BLaER1 treated with 17β-estradiol and CSF1 and Interleukin-3, amounts not matched to agents 10 nM and 100 nM (cell line): Measurements from ENCODE around the gene SLCO3A1.
A peak's percentile ranks its signal among the peaks of the same experiment; 100 is the strongest.

Experiments used
- H3K27ac ChIP-seq, 11 experiments: shearing (Covaris generic); formaldehyde crosslinking; 2 replicates each; pipeline ENCODE4 v1.8.1; 2022
- H3K27me3 ChIP-seq, 11 experiments: shearing (Covaris generic); formaldehyde crosslinking; 2 replicates each; pipeline ENCODE4 v1.8.1; 2022
- H3K36me3 ChIP-seq, 11 experiments: shearing (Covaris generic); formaldehyde crosslinking; 2 replicates each; pipeline ENCODE4 v1.8.1; 2022
- H3K4me1 ChIP-seq, 10 experiments: shearing (Covaris generic); formaldehyde crosslinking; 2 replicates each; pipeline ENCODE4 v1.8.1; 2022
- H3K4me2 ChIP-seq, 11 experiments: shearing (Covaris generic); formaldehyde crosslinking; 2 replicates each; pipeline ENCODE4 v1.8.1; 2022
- H3K4me3 ChIP-seq, 10 experiments: shearing (Covaris generic); formaldehyde crosslinking; 2 replicates each; pipeline ENCODE4 v1.8.1; 2022
- H3K9ac ChIP-seq, 11 experiments: shearing (Covaris generic); formaldehyde crosslinking; 2 replicates each; pipeline ENCODE4 v1.8.1; 2022
- H3K9me3 ChIP-seq, 11 experiments: shearing (Covaris generic); formaldehyde crosslinking; replicated peaks in 1 of 11; 2 replicates each; pipeline ENCODE4 v1.8.1; 2022
- H4K20me1 ChIP-seq, 11 experiments: shearing (Covaris generic); formaldehyde crosslinking; 2 replicates each; pipeline ENCODE4 v1.8.1; 2022
- Cebpa-rat ChIP-seq, 11 experiments: shearing (Covaris generic); IDR thresholded peaks; 2 replicates each; pipeline ENCODE4 v1.8.1; 2022

The SLCO3A1 gene

GRCh38 chr15:91853511-91853947 is at the start of gene SLCO3A1:
Gene SLCO3A1, plus strand, starts transcription at chr15:91853708.
- Histone ChIP-seq H3K4me1 (peaks cover 54 to 74% (median 65%) of the 10 kb centered on the region in 10 experiments), H3K9me3 (peaks cover 0 to 5% (median 0%) of the 10 kb centered on the region in 11 experiments; a peak in 2 of 22 replicates), H3K27me3 (peaks cover 0 to 34% (median 20%) of the 10 kb centered on the region in 11 experiments; a peak in 15 of 22 replicates), H3K27ac (peak within 1 kb of the TSS; percentile 79 to 97 (median 86)), H3K4me3 (peak within 1 kb of the TSS; percentile 71 to 84 (median 78)), H4K20me1 (peaks cover 14 to 47% (median 36%) of the 10 kb centered on the region in 11 experiments; a peak in 21 of 22 replicates), H3K9ac (peak within 1 kb of the TSS; percentile 81 to 97 (median 89)), H3K36me3 (peaks cover 0 to 2% (median 0%) of the 10 kb centered on the region in 11 experiments; a peak in 1 of 22 replicates), H3K4me2 (peak within 1 kb of the TSS; percentile 91 to 100 (median 97))
- no peak for TF ChIP-seq Cebpa-rat (IDR thresholded peaks at IDR 0.05)

GRCh38 chr15:91807122-91807521 is 46.4 kb upstream of the SLCO3A1 start:
- no peaks in the 10 kb centered on the region for H4K20me1 ChIP-seq
- no peak overlapping the region for H3K4me3 ChIP-seq
- no peaks in the 10 kb centered on the region for H3K27me3 ChIP-seq
- H3K9ac ChIP-seq = no peak overlapping the region
- H3K4me1 ChIP-seq = no peaks in the 10 kb centered on the region
- H3K36me3 ChIP-seq = no peaks in the 10 kb centered on the region
- H3K27ac ChIP-seq = no peak overlapping the region
- peaks cover 0 to 12% (median 3%) of the 10 kb centered on the region in 11 experiments; a peak in 6 of 22 replicates for H3K9me3 ChIP-seq
- no peak overlapping the region for H3K4me2 ChIP-seq
- TF ChIP-seq Cebpa-rat (IDR thresholded peaks at IDR 0.05) = no peak

- Histone ChIP-seq H4K20me1 (no peaks in the 10 kb centered on the region), H3K9ac (no peak overlapping the region), H3K4me3 (no peak overlapping the region), H3K27me3 (no peaks in the 10 kb centered on the region), H3K27ac (no peak overlapping the region), H3K4me1 (no peaks in the 10 kb centered on the region), H3K9me3 (peaks cover 15 to 49% (median 24%) of the 10 kb centered on the region in 11 experiments), H3K4me2 (no peak overlapping the region), H3K36me3 (no peaks in the 10 kb centered on the region; a peak in 1 of 22 replicates)
- no peak for TF ChIP-seq Cebpa-rat (IDR thresholded peaks at IDR 0.05)
Observed at GRCh38 chr15:91813924-91814323, 39.6 kb upstream of the SLCO3A1 start.

- H3K27me3 ChIP-seq = no peaks in the 10 kb centered on the region
- H3K4me3 ChIP-seq = no peak overlapping the region
- no peaks in the 10 kb centered on the region for H4K20me1 ChIP-seq
- no peak for TF ChIP-seq Cebpa-rat (IDR thresholded peaks at IDR 0.05)
- H3K4me2 ChIP-seq = no peak overlapping the region
- H3K27ac ChIP-seq = no peak overlapping the region
- H3K9me3 ChIP-seq = peaks cover 15 to 42% (median 23%) of the 10 kb centered on the region in 11 experiments
- no peaks in the 10 kb centered on the region for H3K4me1 ChIP-seq
- no peaks in the 10 kb centered on the region; a peak in 1 of 22 replicates for H3K36me3 ChIP-seq
- no peak overlapping the region for H3K9ac ChIP-seq
Observed at GRCh38 chr15:91816942-91817341, 36.6 kb upstream of the SLCO3A1 start.

- no peaks in the 10 kb centered on the region for H3K9me3 ChIP-seq
- H4K20me1 ChIP-seq = no peaks in the 10 kb centered on the region
- no peak overlapping the region for H3K9ac ChIP-seq
- H3K4me2 ChIP-seq = no peak overlapping the region
- no peak for TF ChIP-seq Cebpa-rat (IDR thresholded peaks at IDR 0.05)
- no peak overlapping the region for H3K4me3 ChIP-seq
- H3K36me3 ChIP-seq = no peaks in the 10 kb centered on the region
- no peaks in the 10 kb centered on the region for H3K27me3 ChIP-seq
- no peak overlapping the region for H3K27ac ChIP-seq
- H3K4me1 ChIP-seq = no peaks in the 10 kb centered on the region
Observed at GRCh38 chr15:91821458-91821857, 32.0 kb upstream of the SLCO3A1 start.

GRCh38 chr15:91824256-91824655 is 29.3 kb upstream of the SLCO3A1 start:
- Histone ChIP-seq H3K9me3 (no peaks in the 10 kb centered on the region), H3K27ac (no peak overlapping the region), H3K27me3 (no peaks in the 10 kb centered on the region), H3K4me1 (no peaks in the 10 kb centered on the region), H3K36me3 (no peaks in the 10 kb centered on the region), H3K4me3 (no peak overlapping the region), H4K20me1 (no peaks in the 10 kb centered on the region), H3K9ac (no peak overlapping the region), H3K4me2 (no peak overlapping the region)
- no peak for TF ChIP-seq Cebpa-rat (IDR thresholded peaks at IDR 0.05)

GRCh38 chr15:91826443-91826842 is 27.1 kb upstream of the SLCO3A1 start:
- no peak for TF ChIP-seq Cebpa-rat (IDR thresholded peaks at IDR 0.05)
- Histone ChIP-seq H3K9me3 (no peaks in the 10 kb centered on the region), H3K36me3 (no peaks in the 10 kb centered on the region), H3K27ac (no peak overlapping the region), H3K4me2 (no peak overlapping the region), H3K4me1 (no peaks in the 10 kb centered on the region), H3K27me3 (no peaks in the 10 kb centered on the region), H3K9ac (no peak overlapping the region), H4K20me1 (no peaks in the 10 kb centered on the region), H3K4me3 (no peak overlapping the region)

- Histone ChIP-seq H3K4me2 (no peak overlapping the region), H4K20me1 (no peaks in the 10 kb centered on the region), H3K9ac (no peak overlapping the region), H3K27ac (no peak overlapping the region), H3K27me3 (no peaks in the 10 kb centered on the region), H3K9me3 (peaks cover 0 to 11% (median 0%) of the 10 kb centered on the region in 11 experiments; a peak in 2 of 22 replicates), H3K36me3 (no peaks in the 10 kb centered on the region), H3K4me1 (no peaks in the 10 kb centered on the region), H3K4me3 (no peak overlapping the region)
- TF ChIP-seq Cebpa-rat (IDR thresholded peaks at IDR 0.05) = no peak
Observed at GRCh38 chr15:91833056-91833455, 20.5 kb upstream of the SLCO3A1 start.

GRCh38 chr15:91839867-91840266 is 13.6 kb upstream of the SLCO3A1 start:
- H3K27ac ChIP-seq = no peak overlapping the region
- H3K4me1 ChIP-seq = no peaks in the 10 kb centered on the region
- H4K20me1 ChIP-seq = no peaks in the 10 kb centered on the region
- TF ChIP-seq Cebpa-rat (IDR thresholded peaks at IDR 0.05) = no peak
- H3K9me3 ChIP-seq = peaks cover 0 to 9% (median 7%) of the 10 kb centered on the region in 11 experiments; a peak in 12 of 22 replicates
- no peak overlapping the region for H3K4me2 ChIP-seq
- no peaks in the 10 kb centered on the region for H3K36me3 ChIP-seq
- H3K9ac ChIP-seq = no peak overlapping the region
- no peak overlapping the region for H3K4me3 ChIP-seq
- no peaks in the 10 kb centered on the region for H3K27me3 ChIP-seq

GRCh38 chr15:91841861-91842260 is 11.6 kb upstream of the SLCO3A1 start:
- no peaks in the 10 kb centered on the region for H3K4me1 ChIP-seq
- H3K9me3 ChIP-seq = peaks cover 0 to 9% (median 7%) of the 10 kb centered on the region in 11 experiments; a peak in 12 of 22 replicates
- no peaks in the 10 kb centered on the region for H3K27me3 ChIP-seq

More at GRCh38 chr15:91841861-91842260, 11.6 kb upstream of the SLCO3A1 start:
- Histone ChIP-seq H3K9ac (no peak overlapping the region), H3K36me3 (no peaks in the 10 kb centered on the region), H3K4me2 (no peak overlapping the region), H3K27ac (no peak overlapping the region), H4K20me1 (no peaks in the 10 kb centered on the region), H3K4me3 (no peak overlapping the region)
- no peak for TF ChIP-seq Cebpa-rat (IDR thresholded peaks at IDR 0.05)
